ENCODE measurements around the gene TFEB. TPM values are rescaled to one million over a fixed set of nuclear protein-coding genes. Genes with fewer than 3 reads are reported as not detected.
A peak's percentile ranks its signal among the peaks of the same experiment; 100 is the strongest.

Gene TFEB
- total RNA-seq, 1 experiment from 2014 or later: 7.3 TPM

GRCh38 chr6:41740366-41741162 lies 5.2 kb upstream of the TFEB start:
- H3K9me2 ChIP-seq (ENCODE audit: insufficient read depth): no peaks in the 10 kb centered on the region
- H3K9me3 ChIP-seq (ENCODE audit: insufficient read depth, low read depth): no peaks in the 10 kb centered on the region
- no TSS peak for BruUV-seq (replicated peaks)
- peaks cover 46% of the 10 kb centered on the region for H3K4me1 ChIP-seq (replicated peaks; ENCODE audit: insufficient read depth)
- CTCF ChIA-PET: no interaction called here
- no peak for TF ChIP-seq EZH2 (IDR thresholded peaks at IDR 0.05; ENCODE audit: low read depth)
- TF ChIP-seq, protein P1, sequence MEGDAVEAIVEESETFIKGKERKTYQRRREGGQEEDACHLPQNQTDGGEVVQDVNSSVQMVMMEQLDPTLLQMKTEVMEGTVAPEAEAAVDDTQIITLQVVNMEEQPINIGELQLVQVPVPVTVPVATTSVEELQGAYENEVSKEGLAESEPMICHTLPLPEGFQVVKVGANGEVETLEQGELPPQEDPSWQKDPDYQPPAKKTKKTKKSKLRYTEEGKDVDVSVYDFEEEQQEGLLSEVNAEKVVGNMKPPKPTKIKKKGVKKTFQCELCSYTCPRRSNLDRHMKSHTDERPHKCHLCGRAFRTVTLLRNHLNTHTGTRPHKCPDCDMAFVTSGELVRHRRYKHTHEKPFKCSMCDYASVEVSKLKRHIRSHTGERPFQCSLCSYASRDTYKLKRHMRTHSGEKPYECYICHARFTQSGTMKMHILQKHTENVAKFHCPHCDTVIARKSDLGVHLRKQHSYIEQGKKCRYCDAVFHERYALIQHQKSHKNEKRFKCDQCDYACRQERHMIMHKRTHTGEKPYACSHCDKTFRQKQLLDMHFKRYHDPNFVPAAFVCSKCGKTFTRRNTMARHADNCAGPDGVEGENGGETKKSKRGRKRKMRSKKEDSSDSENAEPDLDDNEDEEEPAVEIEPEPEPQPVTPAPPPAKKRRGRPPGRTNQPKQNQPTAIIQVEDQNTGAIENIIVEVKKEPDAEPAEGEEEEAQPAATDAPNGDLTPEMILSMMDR (conservative IDR thresholded peaks at IDR 0.05): no peak
- H3F3A ChIP-seq (ENCODE audit: insufficient read depth, low read depth): peaks cover 32% of the 10 kb centered on the region
- peak overlapping the region; percentile 60 for H3K4me2 ChIP-seq
- H3K27me3 ChIP-seq (ENCODE audit: insufficient read depth, low read depth): no peaks in the 10 kb centered on the region
- no peaks in the 10 kb centered on the region for H3K79me2 ChIP-seq (ENCODE audit: low read depth)
- no peaks in the 10 kb centered on the region for H3K36me3 ChIP-seq (ENCODE audit: low read depth)
- H4K20me1 ChIP-seq (ENCODE audit: insufficient read depth): no peaks in the 10 kb centered on the region
- no peak overlapping the region for H2AFZ ChIP-seq
- POLR2A ChIA-PET (ENCODE audit: unreplicated experiment): interaction anchor here (0.6 kb wide), 2 partner anchors 28 to 305 kb away, joined by 4 to 7 read pairs; no protein-coding TSS in a partner anchor
- no peak for DNase-seq
- H3K4me3 ChIP-seq: no peak overlapping the region
- peak overlapping the region; percentile 84 for H3K27ac ChIP-seq
- intact Hi-C loops (cut with micrococcal nuclease; ENCODE audit: unreplicated experiment): no loop called here

DNA sequence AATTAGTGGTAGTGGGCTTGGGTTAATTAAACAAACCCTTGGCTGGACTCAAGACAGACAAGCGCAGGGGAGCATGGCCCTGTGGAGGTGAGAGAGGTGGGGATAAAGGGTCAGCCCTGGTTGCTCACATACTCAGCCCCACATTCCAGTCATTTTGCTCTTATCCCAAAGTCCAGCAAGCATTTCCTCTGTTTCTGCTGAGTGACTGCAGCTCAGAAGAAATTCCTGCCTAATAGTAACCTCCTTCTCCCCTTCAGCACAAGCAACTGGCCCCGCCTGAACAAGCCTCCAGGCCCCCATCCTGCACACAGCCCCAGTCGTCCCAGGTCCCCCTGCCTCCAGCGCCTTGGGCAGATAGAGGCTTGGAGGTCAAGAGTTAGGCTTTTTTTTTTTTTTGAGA lies 3.6 kb upstream of the TFEB start:
- no peak overlapping the region for H2AFZ ChIP-seq
- no peak for TF ChIP-seq EZH2 (IDR thresholded peaks at IDR 0.05; ENCODE audit: low read depth)
- TF ChIP-seq, protein P1 (conservative IDR thresholded peaks at IDR 0.05): no peak
- H3K79me2 ChIP-seq (ENCODE audit: low read depth): no peaks in the 10 kb centered on the region
- H3K4me1 ChIP-seq (replicated peaks; ENCODE audit: insufficient read depth): peaks cover 44% of the 10 kb centered on the region
- H3K27me3 ChIP-seq (ENCODE audit: insufficient read depth, low read depth): no peaks in the 10 kb centered on the region
- CTCF ChIA-PET: no interaction called here
- no peaks in the 10 kb centered on the region for H3K9me2 ChIP-seq (ENCODE audit: insufficient read depth)
- H3F3A ChIP-seq (ENCODE audit: insufficient read depth, low read depth): peaks cover 32% of the 10 kb centered on the region
- POLR2A ChIA-PET (ENCODE audit: unreplicated experiment): no interaction called here
- no peak overlapping the region for H3K4me3 ChIP-seq
- H3K4me2 ChIP-seq: no peak overlapping the region
- intact Hi-C loops (cut with micrococcal nuclease; ENCODE audit: unreplicated experiment): no loop called here
- DNase-seq: no peak
- H4K20me1 ChIP-seq (ENCODE audit: insufficient read depth): no peaks in the 10 kb centered on the region
- H3K27ac ChIP-seq: no peak overlapping the region
- no peaks in the 10 kb centered on the region for H3K9me3 ChIP-seq (ENCODE audit: insufficient read depth, low read depth)
- BruUV-seq (replicated peaks): no TSS peak
- no peaks in the 10 kb centered on the region for H3K36me3 ChIP-seq (ENCODE audit: low read depth)

- intact Hi-C loops (cut with micrococcal nuclease; ENCODE audit: unreplicated experiment): no loop called here
- ChIA-PET CTCF (interaction anchor here (1.6 kb wide), 1 partner anchor 38 kb away, joined by 21 read pairs; no protein-coding TSS in a partner anchor), POLR2A (ENCODE audit: unreplicated experiment) (no interaction called here)
- no peak overlapping the region for H3K4me3 ChIP-seq
- H3K79me2 ChIP-seq (ENCODE audit: low read depth): no peaks in the 10 kb centered on the region
- peaks cover 25% of the 10 kb centered on the region for H3F3A ChIP-seq (ENCODE audit: insufficient read depth, low read depth)
- TF ChIP-seq EZH2 (IDR thresholded peaks at IDR 0.05; ENCODE audit: low read depth): no peak
- TF ChIP-seq, protein P1 (conservative IDR thresholded peaks at IDR 0.05): no peak
- H3K9me3 ChIP-seq (ENCODE audit: insufficient read depth, low read depth): no peaks in the 10 kb centered on the region
- H3K27ac ChIP-seq: no peak overlapping the region
- no peaks in the 10 kb centered on the region for H3K9me2 ChIP-seq (ENCODE audit: insufficient read depth)
- no peaks in the 10 kb centered on the region for H4K20me1 ChIP-seq (ENCODE audit: insufficient read depth)
- DNase-seq: no peak
- H3K27me3 ChIP-seq (ENCODE audit: insufficient read depth, low read depth): no peaks in the 10 kb centered on the region
- no peaks in the 10 kb centered on the region for H3K36me3 ChIP-seq (ENCODE audit: low read depth)
- H3K4me1 ChIP-seq (replicated peaks; ENCODE audit: insufficient read depth): peaks cover 41% of the 10 kb centered on the region
- H2AFZ ChIP-seq: no peak overlapping the region
- BruUV-seq (replicated peaks): no TSS peak
- H3K4me2 ChIP-seq: no peak overlapping the region
These were observed 2.3 kb upstream of the TFEB start for GRCh38 chr6:41737591-41738130.
